Activated CD4-positive, alpha-beta T cell treated with anti-CD3 and anti-CD28 coated beads for 4 hours (primary cell): Measurements from ENCODE around the gene CYB561A3.

Source experiments
- DNase-seq, 2 donors: peaks; one replicate each; pipeline ENCODE4 v3.0.0-alpha.2; 2020

CYB561A3 gene

GRCh38 chr11:61309739-61310138 is 51.9 kb downstream of the CYB561A3 start:
- DNase-seq = no peak

DNA sequence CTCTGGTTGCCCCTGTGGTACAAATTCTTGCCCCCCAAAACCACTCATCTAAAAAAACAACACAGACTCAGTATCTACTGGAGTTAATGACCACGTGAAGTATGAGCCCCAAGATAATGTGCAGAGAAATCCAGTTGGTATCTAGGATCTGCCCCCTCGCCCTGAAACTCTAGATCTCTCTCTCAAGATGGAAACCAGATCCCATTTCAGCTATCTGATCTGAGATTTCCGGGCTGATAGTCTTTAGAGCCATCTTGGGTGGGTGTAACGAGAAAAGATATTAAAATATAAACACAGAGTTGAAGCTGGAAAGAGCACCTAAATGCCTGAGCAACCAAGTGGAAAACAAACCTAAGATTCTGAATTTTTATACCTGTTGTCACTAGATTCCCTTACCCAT is 52.5 kb downstream of the CYB561A3 start:
- DNase-seq = no peak

DNA sequence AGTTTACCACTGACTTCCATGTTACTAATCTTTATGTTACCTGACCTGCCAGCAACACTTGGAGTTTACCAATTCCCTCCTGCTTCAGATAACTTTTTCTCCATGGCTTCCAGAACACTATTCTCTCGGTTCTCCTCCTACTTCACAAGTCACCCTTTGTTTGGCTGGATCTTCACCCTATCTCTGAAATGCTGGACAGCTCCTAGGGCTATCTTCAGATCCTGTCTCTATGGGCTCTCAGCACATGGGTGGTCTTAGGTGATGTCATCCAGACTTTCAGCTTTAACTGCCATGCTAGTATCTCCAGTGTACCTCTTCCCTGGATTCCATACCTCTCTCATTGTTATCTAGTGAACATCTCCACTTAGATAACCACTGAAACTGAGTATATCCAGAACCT is 54.3 kb downstream of the CYB561A3 start:
- no peak for DNase-seq

GRCh38 chr11:61306221-61306620 is 55.5 kb downstream of the CYB561A3 start:
- DNase-seq = no peak

DNA sequence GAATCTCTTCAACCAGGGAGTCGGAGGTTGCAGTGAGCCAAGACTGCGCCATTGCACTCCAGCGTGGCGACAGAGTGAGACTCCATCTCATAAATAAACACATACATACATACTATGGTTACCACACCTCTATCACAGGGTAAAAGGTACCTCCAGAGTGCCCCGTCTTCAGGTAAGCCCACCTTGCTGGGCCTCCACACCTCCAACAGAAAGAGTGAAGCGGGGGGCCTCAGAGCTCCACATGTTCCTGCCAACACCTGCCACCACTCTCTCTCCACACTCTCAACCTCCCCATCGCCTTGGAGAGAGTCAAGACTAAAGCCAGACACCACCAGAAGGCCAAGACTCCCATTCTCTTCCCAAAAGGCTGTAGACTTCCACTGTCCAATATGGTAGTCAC is 56.3 kb downstream of the CYB561A3 start:
- DNase-seq = no peak

DNA sequence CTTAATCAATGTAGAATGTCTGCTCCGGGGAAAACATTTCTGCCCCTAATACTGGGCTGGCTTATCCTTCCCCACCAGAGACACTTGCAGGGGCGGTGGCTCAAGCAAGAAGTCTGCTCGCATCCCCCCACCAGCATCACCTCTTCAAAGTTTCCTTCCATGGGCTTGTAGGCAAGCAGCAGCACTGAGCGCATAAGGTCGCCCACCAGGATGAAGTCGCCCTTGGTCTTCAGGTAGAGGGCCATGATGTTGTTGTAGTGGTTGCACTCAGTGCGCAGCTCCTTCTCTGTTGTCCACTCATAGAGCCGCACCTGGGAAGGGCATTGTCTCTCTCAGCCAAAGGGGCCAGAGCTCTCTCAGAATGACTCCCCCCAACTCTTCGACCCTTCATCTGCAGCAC is 58.0 kb downstream of the CYB561A3 start:
- DNase-seq = no peak

DNA sequence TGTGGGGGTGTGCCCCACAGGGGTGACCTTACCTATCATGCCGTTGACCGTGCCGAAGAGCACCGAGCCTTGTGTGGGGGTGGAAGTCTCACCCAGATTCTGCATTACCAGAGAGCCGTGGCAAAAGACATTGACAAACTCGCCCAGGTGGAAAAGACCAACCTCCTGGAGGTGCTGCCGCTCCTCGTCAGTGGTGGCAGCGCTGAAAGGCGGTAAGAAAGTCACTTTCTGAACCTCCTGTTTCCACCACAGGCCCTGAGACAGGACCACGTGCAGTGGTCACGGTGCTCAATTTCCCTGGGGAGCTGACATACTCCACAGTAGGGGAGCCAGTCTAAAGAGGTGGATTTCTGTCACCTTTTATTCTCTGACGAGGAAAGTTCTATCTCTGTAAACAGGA is 59.1 kb downstream of the CYB561A3 start:
- no peak for DNase-seq
